Esophagus muscularis mucosa (tissue), 4 donors: ENCODE measurements around the gene TSC1. TPM values are rescaled to one million over a fixed set of nuclear protein-coding genes. Genes with fewer than 3 reads are reported as not detected.

Source experiments
- DNase-seq: peaks from one replicate; pipeline ENCODE4 v3.0.0-alpha.2; 2017; ENCODE audit errors: extremely low spot score
- H3K27ac ChIP-seq, 4 donors: fragments of 200-600 bp; sonication (generic); replicated peaks in 1 of 4; 1 replicate in 3 of 4; 2 replicates in 1 of 4; pipeline ENCODE4 v1.5.1; 2016 to 2019; ENCODE audit warnings: mild to moderate bottlenecking in 1 of 4
- H3K27me3 ChIP-seq, 4 donors: fragments of 200-600 bp; sonication (generic); one replicate each; pipeline versions ENCODE4 v1.5.1 to v1.6.0; 2016 to 2019
- H3K36me3 ChIP-seq, 4 donors: fragments of 200-600 bp; sonication (generic); one replicate each; pipeline ENCODE4 v1.5.1; 2016 to 2019
- H3K4me1 ChIP-seq, 4 donors: fragments of 200-600 bp; sonication (generic); one replicate each; pipeline ENCODE4 v1.5.1; 2016 to 2019
- H3K4me3 ChIP-seq, 4 donors: fragments of 200-600 bp; sonication (generic); 1 replicate in 2 of 4; 2 replicates in 2 of 4; pipeline ENCODE4 v1.5.1; 2016 to 2019; ENCODE audit warnings: mild to moderate bottlenecking in 4 of 4, moderate library complexity in 1 of 4
- H3K9me3 ChIP-seq, 4 donors: fragments of 200-600 bp; sonication (generic); 1 replicate in 3 of 4; 2 replicates in 1 of 4; pipeline ENCODE4 v1.5.1; 2016 to 2019
- CTCF ChIP-seq, 3 experiments: fragments of 200-600 bp in 2 of 3; fragments of 450-650 bp in 1 of 3; sonication (generic) in 2 of 3; IDR thresholded peaks; one replicate each; pipeline ENCODE4 v1.5.1; 2017 to 2019; ENCODE audit warnings: antibody characterized with exemption in 3 of 3, mild to moderate bottlenecking in 2 of 3, moderate library complexity in 1 of 3
- EP300 ChIP-seq: sonication (generic); formaldehyde crosslinking; IDR thresholded peaks from one replicate; pipeline ENCODE4 v1.6.1; 2017; ENCODE audit warnings: antibody characterized with exemption
- POLR2A ChIP-seq: fragments of 450-650 bp; IDR thresholded peaks from one replicate; pipeline ENCODE4 v1.6.1; 2017; ENCODE audit warnings: antibody characterized with exemption, moderate library complexity, mild to moderate bottlenecking, low read depth
- POLR2AphosphoS5 ChIP-seq, 2 donors: sonication (generic); formaldehyde crosslinking; IDR thresholded peaks; one replicate each; pipeline ENCODE4 v1.6.1; 2017; ENCODE audit warnings: antibody characterized with exemption in 2 of 2
- WGBS: methylation state at CpG from one replicate; pipeline ENCODE4 v1.1.5; 2018; 5-methylcytosine and 5-hydroxymethylcytosine counted together
- intact Hi-C: fragments of 100-400 bp; cut with DNase I; formaldehyde crosslinking; loops from one replicate; pipeline ENCODE4 v1.15.1; 2023
- total RNA-seq, 4 donors: library from RNA; depleted of rRNA; stranded (reverse); fragments of >200 nt; gene quantifications; one replicate each; pipeline versions ENCODE4 v1.1.0 to v1.2.1, GENCODE V29; 2016

TSC1 gene
- total RNA-seq, 4 donors from 2014 or later: 25.0 to 36.9 (median 30.6) TPM

GRCh38 chr9:132894346-132894745, 50.1 kb downstream of the TSC1 start:
- Histone ChIP-seq H3K4me3 (no peak overlapping the region), H3K27ac (no peak overlapping the region), H3K36me3 (peaks cover 46 to 96% (median 75%) of the 10 kb centered on the region in 4 donors), H3K27me3 (no peaks in the 10 kb centered on the region), H3K9me3 (no peaks in the 10 kb centered on the region), H3K4me1 (no peaks in the 10 kb centered on the region)
- TF ChIP-seq EP300: no peak
- no peak for TF ChIP-seq CTCF (IDR thresholded peaks at IDR 0.05)
- TF ChIP-seq POLR2AphosphoS5 (IDR thresholded peaks at IDR 0.05): no peak
- TF ChIP-seq POLR2A: no peak
- intact Hi-C loops: no loop called here
- no peak for DNase-seq
- 90% methylated on average over 5 of the region's 5 CpGs for WGBS

- Histone ChIP-seq H3K4me1 (no peaks in the 10 kb centered on the region), H3K9me3 (no peaks in the 10 kb centered on the region), H3K27me3 (no peaks in the 10 kb centered on the region), H3K27ac (no peak overlapping the region), H3K4me3 (no peak overlapping the region), H3K36me3 (peaks cover 27 to 96% (median 60%) of the 10 kb centered on the region in 4 donors)
- 83% methylated on average over 9 of the region's 9 CpGs for WGBS
- TF ChIP-seq POLR2AphosphoS5 (IDR thresholded peaks at IDR 0.05): no peak
- TF ChIP-seq CTCF (IDR thresholded peaks at IDR 0.05): no peak
- TF ChIP-seq EP300: no peak
- no peak for TF ChIP-seq POLR2A
- DNase-seq: no peak
- intact Hi-C loops: no loop called here
These were observed 52.0 kb downstream of the TSC1 start for GRCh38 chr9:132892400-132892799.

- TF ChIP-seq POLR2AphosphoS5 (IDR thresholded peaks at IDR 0.05): no peak
- no peak for TF ChIP-seq CTCF (IDR thresholded peaks at IDR 0.05)
- no peak for TF ChIP-seq EP300
- no peak for TF ChIP-seq POLR2A
- Histone ChIP-seq H3K9me3 (no peaks in the 10 kb centered on the region), H3K27ac (no peak overlapping the region), H3K4me1 (no peaks in the 10 kb centered on the region), H3K4me3 (no peak overlapping the region), H3K27me3 (no peaks in the 10 kb centered on the region), H3K36me3 (peaks cover 0 to 92% (median 37%) of the 10 kb centered on the region in 4 donors)
- 95% methylated on average over 13 of the region's 18 CpGs for WGBS
- intact Hi-C loops: no loop called here
- no peak for DNase-seq
These were observed 56.3 kb downstream of the TSC1 start for GRCh38 chr9:132888151-132888550.

- no peak for DNase-seq
- Histone ChIP-seq H3K4me3 (no peak overlapping the region), H3K27ac (no peak overlapping the region), H3K4me1 (no peaks in the 10 kb centered on the region), H3K36me3 (peaks cover 0 to 85% (median 31%) of the 10 kb centered on the region in 4 donors), H3K27me3 (no peaks in the 10 kb centered on the region), H3K9me3 (no peaks in the 10 kb centered on the region)
- intact Hi-C loops: no loop called here
- 84% methylated on average over 18 of the region's 18 CpGs for WGBS
- no peak for TF ChIP-seq POLR2AphosphoS5 (IDR thresholded peaks at IDR 0.05)
- TF ChIP-seq EP300: no peak
- TF ChIP-seq POLR2A: no peak
- no peak for TF ChIP-seq CTCF (IDR thresholded peaks at IDR 0.05)
These were observed 57.0 kb downstream of the TSC1 start for GRCh38 chr9:132887181-132888120.
